ENCODE measurements around the gene STARD7. TPM values are rescaled to one million over a fixed set of nuclear protein-coding genes. Genes with fewer than 3 reads are reported as not detected.
"Not testable (repeated sequence)": the region's sequence is repeated elsewhere in the genome, so short reads cannot be mapped to it uniquely, and the experiment has no call there.

The STARD7 gene
- total RNA-seq, 2 experiments from 2014 or later: 139 to 143 TPM

DNA sequence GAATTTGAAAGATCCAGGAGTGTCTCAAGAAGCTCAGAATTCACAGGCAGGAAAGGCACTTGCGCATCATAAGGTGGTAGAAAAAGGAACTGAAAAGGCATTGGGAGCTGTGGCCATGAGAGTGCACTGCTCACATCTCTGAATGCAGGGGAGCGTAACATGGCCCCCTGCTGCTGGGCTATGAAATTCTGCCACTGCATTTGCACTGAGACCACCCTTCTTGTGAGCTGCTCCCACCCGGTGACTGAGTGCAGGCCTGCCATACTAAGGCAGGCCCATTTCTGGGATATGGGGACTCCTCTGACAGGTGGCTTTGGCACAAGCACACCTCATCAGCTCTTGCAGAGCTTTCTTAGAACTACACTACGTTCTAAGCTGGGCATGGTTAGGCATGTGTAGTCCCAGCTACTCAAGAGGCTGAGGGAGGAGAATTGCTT lies 25.3 kb upstream of the STARD7 start:
- DNase-seq: no peak
- Mint-ChIP-seq H3K9me3 (ENCODE audit: insufficient read depth) (no peaks in the 10 kb centered on the region), H3K36me3 (ENCODE audit: low read depth) (no peaks in the 10 kb centered on the region), H3K4me1 (ENCODE audit: low read depth) (no peaks in the 10 kb centered on the region), H3K4me3 (no peak overlapping the region), H3K27ac (no peak overlapping the region), H3K27me3 (ENCODE audit: low read depth) (no peaks in the 10 kb centered on the region)
- CTCF ChIA-PET: interaction anchor here (1.5 to 2.0 kb wide), 3 partner anchors 12 to 60 kb away, joined by 4 to 5 read pairs (median 5); no protein-coding TSS in a partner anchor
- ATAC-seq: no peak
- POLR2A ChIA-PET: interaction anchor here (1.1 to 1.2 kb wide), 2 partner anchors 8 to 21 kb away, joined by 3 to 4 read pairs; no protein-coding TSS in a partner anchor

- Mint-ChIP-seq H3K9me3 (ENCODE audit: insufficient read depth) (no peaks in the 10 kb centered on the region), H3K27me3 (ENCODE audit: low read depth) (no peaks in the 10 kb centered on the region), H3K4me3 (no peak overlapping the region), H3K4me1 (ENCODE audit: low read depth) (no peaks in the 10 kb centered on the region), H3K27ac (no peak overlapping the region), H3K36me3 (ENCODE audit: low read depth) (no peaks in the 10 kb centered on the region)
- CTCF ChIA-PET: interaction anchor here (0.8 to 2.0 kb wide), 4 partner anchors 13 to 59 kb away, joined by 4 to 5 read pairs (median 4); no protein-coding TSS in a partner anchor
- ATAC-seq (no peak), DNase-seq (no peak)
- POLR2A ChIA-PET: interaction anchor here (1.1 to 1.2 kb wide), 2 partner anchors 9 to 21 kb away, joined by 3 to 4 read pairs; no protein-coding TSS in a partner anchor
Observed at GRCh38 chr2:96233436-96233835, 24.8 kb upstream of the STARD7 start.

DNA sequence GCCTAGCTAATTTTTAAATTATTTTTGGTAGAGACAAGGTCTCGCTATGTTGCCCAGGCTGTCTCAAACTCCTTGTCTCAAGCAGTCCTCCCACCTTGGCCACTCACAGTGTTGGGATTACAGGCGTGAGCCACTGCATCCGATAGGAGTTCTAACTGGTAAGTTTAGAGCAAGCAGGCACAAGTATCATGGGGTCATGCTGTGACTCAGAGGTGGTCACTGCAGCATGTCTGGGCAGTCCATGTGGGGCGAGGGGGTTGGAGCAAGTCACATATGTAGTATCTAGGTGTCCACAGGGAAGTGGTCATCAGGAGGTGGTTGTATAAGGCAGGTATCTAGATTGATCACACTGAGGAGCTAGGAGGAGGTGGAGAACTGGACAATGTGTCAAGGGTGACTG lies 22.7 kb upstream of the STARD7 start:
- Mint-ChIP-seq H3K27ac (no peak overlapping the region), H3K27me3 (ENCODE audit: low read depth) (no peaks in the 10 kb centered on the region), H3K9me3 (ENCODE audit: insufficient read depth) (no peaks in the 10 kb centered on the region), H3K36me3 (ENCODE audit: low read depth) (no peaks in the 10 kb centered on the region), H3K4me1 (ENCODE audit: low read depth) (no peaks in the 10 kb centered on the region), H3K4me3 (no peak overlapping the region)
- ATAC-seq (no peak), DNase-seq (no peak)
- POLR2A ChIA-PET: interaction anchor here (2.1 kb wide), 1 partner anchor 10 kb away, joined by 8 read pairs; no protein-coding TSS in a partner anchor
- CTCF ChIA-PET: interaction anchor here (0.9 kb wide), 1 partner anchor 57 kb away, joined by 3 read pairs; no protein-coding TSS in a partner anchor

GRCh38 chr2:96225016-96225533 lies 16.4 kb upstream of the STARD7 start:
- no peaks in the 10 kb centered on the region for H3K27me3 Mint-ChIP-seq (ENCODE audit: low read depth)
- CTCF ChIA-PET: interaction anchor here (1.2 kb wide), 1 partner anchor 16 kb away, joined by 3 read pairs; the partner anchor contains the start of gene STARD7
- POLR2A ChIA-PET: interaction anchor here (0.7 kb wide), 1 partner anchor 17 kb away, joined by 3 read pairs; no protein-coding TSS in a partner anchor
- ATAC-seq (no peak), DNase-seq (no peak)
- H3K36me3 Mint-ChIP-seq (ENCODE audit: low read depth): no peaks in the 10 kb centered on the region
- H3K4me1 Mint-ChIP-seq (ENCODE audit: low read depth): peaks cover 4% of the 10 kb centered on the region
- no peak overlapping the region for H3K27ac Mint-ChIP-seq
- H3K4me3 Mint-ChIP-seq: no peak overlapping the region
- H3K9me3 Mint-ChIP-seq (ENCODE audit: insufficient read depth): no peaks in the 10 kb centered on the region

DNA sequence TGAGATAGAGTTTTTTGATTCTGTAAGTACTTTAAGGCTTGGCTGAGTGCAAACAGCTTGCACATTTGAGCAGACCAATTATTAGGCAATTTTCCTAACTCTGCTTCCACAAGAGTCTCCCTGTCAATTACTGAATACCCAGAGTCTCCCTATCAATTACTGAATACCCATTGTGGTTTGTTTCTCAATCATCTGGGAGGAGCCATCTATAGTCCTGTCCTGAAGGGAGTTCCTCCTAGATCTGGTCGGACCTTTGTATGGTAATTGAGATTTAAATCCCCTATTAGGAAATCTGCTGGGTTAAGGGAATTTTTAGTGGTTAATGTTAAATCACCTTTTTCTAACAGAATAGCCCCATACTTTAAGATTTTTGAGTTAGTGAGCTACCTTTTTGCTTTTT lies 12.5 kb upstream of the STARD7 start:
- H3K36me3 Mint-ChIP-seq (ENCODE audit: low read depth); CTCF ChIA-PET: not testable (repeated sequence)

DNA sequence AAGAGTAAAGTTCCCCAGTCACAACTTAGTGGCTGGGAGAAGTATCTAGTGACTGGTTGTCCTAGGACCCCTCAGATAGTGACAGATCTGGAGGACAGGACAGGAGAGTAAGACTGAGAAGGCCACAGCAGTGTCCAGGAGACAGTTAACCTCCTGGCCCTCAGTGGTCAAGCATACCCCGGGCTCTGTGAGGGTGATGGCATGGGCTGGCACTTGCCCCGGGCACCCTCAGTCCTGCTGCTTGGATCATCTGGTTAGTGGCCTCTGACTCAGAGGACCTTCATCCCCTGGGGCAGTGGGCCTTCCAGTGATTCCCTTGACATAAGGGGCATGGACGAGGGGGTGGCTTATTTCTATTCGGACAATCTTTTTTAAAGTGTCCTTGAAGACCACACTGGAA lies 11.3 kb upstream of the STARD7 start:
- H3K27me3 Mint-ChIP-seq (ENCODE audit: low read depth); H3K4me3 Mint-ChIP-seq; H3K36me3 Mint-ChIP-seq (ENCODE audit: low read depth); H3K27ac Mint-ChIP-seq; CTCF ChIA-PET; DNase-seq; ATAC-seq; POLR2A ChIA-PET; H3K4me1 Mint-ChIP-seq (ENCODE audit: low read depth); H3K9me3 Mint-ChIP-seq (ENCODE audit: insufficient read depth): not testable (repeated sequence)

More for the DNA sequence above, 12.5 kb upstream of the STARD7 start:
- H3K27me3 Mint-ChIP-seq (ENCODE audit: low read depth); H3K27ac Mint-ChIP-seq; H3K4me3 Mint-ChIP-seq; DNase-seq; H3K9me3 Mint-ChIP-seq (ENCODE audit: insufficient read depth); ATAC-seq; H3K4me1 Mint-ChIP-seq (ENCODE audit: low read depth); POLR2A ChIA-PET: not testable (repeated sequence)

- Mint-ChIP-seq H3K9me3 (ENCODE audit: insufficient read depth) (no peaks in the 10 kb centered on the region), H3K36me3 (ENCODE audit: low read depth) (no peaks in the 10 kb centered on the region), H3K4me1 (ENCODE audit: low read depth) (no peaks in the 10 kb centered on the region), H3K27ac (no peak overlapping the region), H3K27me3 (ENCODE audit: low read depth) (no peaks in the 10 kb centered on the region), H3K4me3 (no peak overlapping the region)
- CTCF ChIA-PET: no interaction called here
- DNase-seq: no peak
- no peak for ATAC-seq
- POLR2A ChIA-PET: no interaction called here
Observed at GRCh38 chr2:96218508-96219131, 10.0 kb upstream of the STARD7 start.

DNA sequence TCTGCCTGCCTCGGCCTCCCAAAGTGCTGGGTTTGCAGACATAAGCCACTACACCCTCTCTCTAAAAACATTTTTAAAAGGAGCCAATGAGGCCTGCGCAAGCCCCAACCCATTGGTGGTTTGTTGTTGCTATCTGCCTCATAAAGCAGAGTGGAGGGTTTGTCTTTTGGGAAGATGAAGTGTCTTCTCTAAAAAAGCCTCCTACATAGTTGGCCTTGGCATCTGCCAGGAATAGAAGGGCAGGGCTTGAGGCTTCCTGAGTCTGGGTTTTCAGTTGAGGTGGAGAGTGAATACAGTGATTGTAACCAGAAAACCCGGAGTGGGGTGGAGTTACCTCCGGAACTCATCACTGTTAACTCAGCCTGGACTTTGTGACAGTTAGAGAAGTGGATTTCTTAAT lies 5.9 kb upstream of the STARD7 start:
- Mint-ChIP-seq H3K9me3 (ENCODE audit: insufficient read depth) (no peaks in the 10 kb centered on the region), H3K4me1 (ENCODE audit: low read depth) (peaks cover 8% of the 10 kb centered on the region), H3K36me3 (ENCODE audit: low read depth) (no peaks in the 10 kb centered on the region), H3K4me3 (no peak overlapping the region), H3K27me3 (ENCODE audit: low read depth) (no peaks in the 10 kb centered on the region), H3K27ac (no peak overlapping the region)
- CTCF ChIA-PET: interaction anchor here (1.1 kb wide), 1 partner anchor 19 kb away, joined by 4 read pairs; no protein-coding TSS in a partner anchor
- POLR2A ChIA-PET: no interaction called here
- no peak for ATAC-seq
- DNase-seq: no peak

- no peak overlapping the region for H3K27ac Mint-ChIP-seq
- H3K9me3 Mint-ChIP-seq (ENCODE audit: insufficient read depth): no peaks in the 10 kb centered on the region
- H3K36me3 Mint-ChIP-seq (ENCODE audit: low read depth): no peaks in the 10 kb centered on the region
- no peaks in the 10 kb centered on the region for H3K27me3 Mint-ChIP-seq (ENCODE audit: low read depth)
- ATAC-seq: no peak
- no peak for DNase-seq
- POLR2A ChIA-PET: interaction anchor here (1.0 to 1.4 kb wide), 2 partner anchors 21 to 68 kb away, joined by 3 to 5 read pairs; partner anchors contain the start of gene DUSP2
- H3K4me3 Mint-ChIP-seq: no peak overlapping the region
- H3K4me1 Mint-ChIP-seq (ENCODE audit: low read depth): peaks cover 16% of the 10 kb centered on the region
- CTCF ChIA-PET: interaction anchor here (0.6 to 1.5 kb wide), 3 partner anchors 20 to 191 kb away, joined by 3 to 4 read pairs (median 4); no protein-coding TSS in a partner anchor
Observed at GRCh38 chr2:96213379-96213778, 4.8 kb upstream of the STARD7 start.

GRCh38 chr2:96212339-96212738 lies 3.7 kb upstream of the STARD7 start:
- Mint-ChIP-seq H3K9me3 (ENCODE audit: insufficient read depth) (no peaks in the 10 kb centered on the region), H3K27me3 (ENCODE audit: low read depth) (no peaks in the 10 kb centered on the region), H3K27ac (no peak overlapping the region), H3K4me3 (no peak overlapping the region), H3K36me3 (ENCODE audit: low read depth) (peaks cover 5% of the 10 kb centered on the region), H3K4me1 (ENCODE audit: low read depth) (peaks cover 18% of the 10 kb centered on the region)
- POLR2A ChIA-PET: interaction anchor here (1.4 kb wide), 1 partner anchor 22 kb away, joined by 3 read pairs; no protein-coding TSS in a partner anchor
- no peak for ATAC-seq
- DNase-seq: no peak
- CTCF ChIA-PET: no interaction called here

- ATAC-seq (no peak), DNase-seq (no peak)
- peaks cover 41% of the 10 kb centered on the region for H3K4me1 Mint-ChIP-seq (ENCODE audit: low read depth)
- peak overlapping the region; percentile 86 for H3K27ac Mint-ChIP-seq
- H3K9me3 Mint-ChIP-seq (ENCODE audit: insufficient read depth): no peaks in the 10 kb centered on the region
- POLR2A ChIA-PET: interaction anchor here (0.5 to 3.2 kb wide), 9 partner anchors 10 to 71 kb away, joined by 3 to 17 read pairs (median 8); partner anchors contain the start of genes ASTL, CIAO1 and DUSP2
- peak overlapping the region; percentile 87 for H3K4me3 Mint-ChIP-seq
- no peaks in the 10 kb centered on the region for H3K27me3 Mint-ChIP-seq (ENCODE audit: low read depth)
- CTCF ChIA-PET: interaction anchor here (1.2 to 3.1 kb wide), 6 partner anchors 15 to 217 kb away, joined by 3 to 20 read pairs (median 14); partner anchors contain the start of gene ANKRD36C
- H3K36me3 Mint-ChIP-seq (ENCODE audit: low read depth): peaks cover 24% of the 10 kb centered on the region
Observed at GRCh38 chr2:96209729-96210085, 1.1 kb upstream of the STARD7 start.
